Measurements from ENCODE around the gene RPS6KA2. TPM values are rescaled to one million over a fixed set of nuclear protein-coding genes. Genes with fewer than 3 reads are reported as not detected.

RPS6KA2 gene
- total RNA-seq, 1 experiment from 2014 or later, result 4.1 TPM

GRCh38 chr6:166446146-166446545 is 180.9 kb downstream of the RPS6KA2 start:
- ATAC-seq (no peak), DNase-seq (ENCODE audit: low read depth, low spot score) (no peak)
- no TSS peak for BruUV-seq (replicated peaks)
- no peaks in the 10 kb centered on the region for H3K36me3 ChIP-seq (ENCODE audit: control insufficient read depth, insufficient read depth, low read length)
- ChIA-PET POLR2A (no interaction called here), CTCF (no interaction called here)
- H3K4me3 ChIP-seq (ENCODE audit: low read depth in 2 of 2, low read length in 2 of 2), result no peak overlapping the region
- TF ChIP-seq POLR2AphosphoS5 (IDR thresholded peaks at IDR 0.05; ENCODE audit: low read depth, low read length) (no peak), TCF7L2 (IDR thresholded peaks at IDR 0.05; ENCODE audit: low read depth, low read length) (no peak), CTCF (IDR thresholded peaks at IDR 0.05) (no peak)
- TF ChIP-seq, protein P1, sequence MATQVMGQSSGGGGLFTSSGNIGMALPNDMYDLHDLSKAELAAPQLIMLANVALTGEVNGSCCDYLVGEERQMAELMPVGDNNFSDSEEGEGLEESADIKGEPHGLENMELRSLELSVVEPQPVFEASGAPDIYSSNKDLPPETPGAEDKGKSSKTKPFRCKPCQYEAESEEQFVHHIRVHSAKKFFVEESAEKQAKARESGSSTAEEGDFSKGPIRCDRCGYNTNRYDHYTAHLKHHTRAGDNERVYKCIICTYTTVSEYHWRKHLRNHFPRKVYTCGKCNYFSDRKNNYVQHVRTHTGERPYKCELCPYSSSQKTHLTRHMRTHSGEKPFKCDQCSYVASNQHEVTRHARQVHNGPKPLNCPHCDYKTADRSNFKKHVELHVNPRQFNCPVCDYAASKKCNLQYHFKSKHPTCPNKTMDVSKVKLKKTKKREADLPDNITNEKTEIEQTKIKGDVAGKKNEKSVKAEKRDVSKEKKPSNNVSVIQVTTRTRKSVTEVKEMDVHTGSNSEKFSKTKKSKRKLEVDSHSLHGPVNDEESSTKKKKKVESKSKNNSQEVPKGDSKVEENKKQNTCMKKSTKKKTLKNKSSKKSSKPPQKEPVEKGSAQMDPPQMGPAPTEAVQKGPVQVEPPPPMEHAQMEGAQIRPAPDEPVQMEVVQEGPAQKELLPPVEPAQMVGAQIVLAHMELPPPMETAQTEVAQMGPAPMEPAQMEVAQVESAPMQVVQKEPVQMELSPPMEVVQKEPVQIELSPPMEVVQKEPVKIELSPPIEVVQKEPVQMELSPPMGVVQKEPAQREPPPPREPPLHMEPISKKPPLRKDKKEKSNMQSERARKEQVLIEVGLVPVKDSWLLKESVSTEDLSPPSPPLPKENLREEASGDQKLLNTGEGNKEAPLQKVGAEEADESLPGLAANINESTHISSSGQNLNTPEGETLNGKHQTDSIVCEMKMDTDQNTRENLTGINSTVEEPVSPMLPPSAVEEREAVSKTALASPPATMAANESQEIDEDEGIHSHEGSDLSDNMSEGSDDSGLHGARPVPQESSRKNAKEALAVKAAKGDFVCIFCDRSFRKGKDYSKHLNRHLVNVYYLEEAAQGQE (IDR thresholded peaks at IDR 0.05; ENCODE audit: insufficient read depth in 1 of 2, low read depth in 2 of 2, low read length in 1 of 2), result no peak
- no peaks in the 10 kb centered on the region for H3K4me1 ChIP-seq (ENCODE audit: control insufficient read depth, insufficient read depth, low read length)
- H3K9me3 ChIP-seq (ENCODE audit: control insufficient read depth, insufficient read depth, low read depth, low read length), result no peaks in the 10 kb centered on the region
- H3K27ac ChIP-seq (ENCODE audit: low read length), result no peak overlapping the region
- H3K27me3 ChIP-seq (ENCODE audit: control insufficient read depth, insufficient read depth, low read length), result no peaks in the 10 kb centered on the region
- in situ Hi-C loops (cut with HindIII; ENCODE audit: low pct_unique_long_range_greater_than_20kb, low sequenced_read_pairs), result no loop called here
- intact Hi-C loops (cut with micrococcal nuclease; ENCODE audit: unreplicated experiment), result no loop called here

- BruUV-seq (replicated peaks), result no TSS peak
- TF ChIP-seq SIN3A (IDR thresholded peaks at IDR 0.05; ENCODE audit: borderline replicate concordance, insufficient read depth, low read depth, low read length), result no peak
- TF ChIP-seq, protein P1 (IDR thresholded peaks at IDR 0.05; ENCODE audit: insufficient read depth in 1 of 2, low read depth in 2 of 2, low read length in 1 of 2), result no peak
- TF ChIP-seq POLR2AphosphoS5 (IDR thresholded peaks at IDR 0.05; ENCODE audit: low read depth, low read length), result no peak
- no peak for TF ChIP-seq CTCF (IDR thresholded peaks at IDR 0.05)
- TF ChIP-seq TCF7L2 (IDR thresholded peaks at IDR 0.05; ENCODE audit: low read depth, low read length), result no peak
- ChIA-PET CTCF (no interaction called here), POLR2A (no interaction called here)
- no peak for ATAC-seq
- Histone ChIP-seq H3K27me3 (ENCODE audit: control insufficient read depth, insufficient read depth, low read length) (no peaks in the 10 kb centered on the region; the same call in 1 of the 2 replicates), H3K4me3 (ENCODE audit: low read depth in 2 of 2, low read length in 2 of 2) (no peak overlapping the region), H3K9me3 (ENCODE audit: control insufficient read depth, insufficient read depth, low read depth, low read length) (no peaks in the 10 kb centered on the region), H3K27ac (ENCODE audit: low read length) (no peak overlapping the region), H3K36me3 (ENCODE audit: control insufficient read depth, insufficient read depth, low read length) (no peaks in the 10 kb centered on the region), H3K4me1 (ENCODE audit: control insufficient read depth, insufficient read depth, low read length) (no peaks in the 10 kb centered on the region)
- intact Hi-C loops (cut with micrococcal nuclease; ENCODE audit: unreplicated experiment) (no loop called here), in situ Hi-C loops (cut with HindIII; ENCODE audit: low pct_unique_long_range_greater_than_20kb, low sequenced_read_pairs) (no loop called here)
- no peak for DNase-seq (ENCODE audit: low read depth, low spot score)
These were observed 182.6 kb downstream of the RPS6KA2 start for GRCh38 chr6:166444446-166444845.

All from Panc1 (cell line).